HL-60/S4 treated with retinoic acid at 250 ng/mL for 4 days and 3 days (cell line): Measurements from ENCODE around the gene TM4SF4.

Experiments used
- in situ Hi-C: fragments of 300-500 bp; cut with MboI; formaldehyde crosslinking; loops from 2 replicates; pipeline ENCODE4 v1.7.0; 2022; ENCODE audit warnings: low sequenced_read_pairs

Gene TM4SF4

GRCh38 chr3:149507491-149508324, 33.2 kb downstream of the TM4SF4 start:
- in situ Hi-C loops = no loop called here

- in situ Hi-C loops = no loop called here
Observed at GRCh38 chr3:149509526-149509925, 35.0 kb downstream of the TM4SF4 start.

- in situ Hi-C loops = no loop called here
Observed at GRCh38 chr3:149510480-149510879, 36.0 kb downstream of the TM4SF4 start.

GRCh38 chr3:149511040-149511626, 36.6 kb downstream of the TM4SF4 start:
- in situ Hi-C loops = no loop called here

DNA sequence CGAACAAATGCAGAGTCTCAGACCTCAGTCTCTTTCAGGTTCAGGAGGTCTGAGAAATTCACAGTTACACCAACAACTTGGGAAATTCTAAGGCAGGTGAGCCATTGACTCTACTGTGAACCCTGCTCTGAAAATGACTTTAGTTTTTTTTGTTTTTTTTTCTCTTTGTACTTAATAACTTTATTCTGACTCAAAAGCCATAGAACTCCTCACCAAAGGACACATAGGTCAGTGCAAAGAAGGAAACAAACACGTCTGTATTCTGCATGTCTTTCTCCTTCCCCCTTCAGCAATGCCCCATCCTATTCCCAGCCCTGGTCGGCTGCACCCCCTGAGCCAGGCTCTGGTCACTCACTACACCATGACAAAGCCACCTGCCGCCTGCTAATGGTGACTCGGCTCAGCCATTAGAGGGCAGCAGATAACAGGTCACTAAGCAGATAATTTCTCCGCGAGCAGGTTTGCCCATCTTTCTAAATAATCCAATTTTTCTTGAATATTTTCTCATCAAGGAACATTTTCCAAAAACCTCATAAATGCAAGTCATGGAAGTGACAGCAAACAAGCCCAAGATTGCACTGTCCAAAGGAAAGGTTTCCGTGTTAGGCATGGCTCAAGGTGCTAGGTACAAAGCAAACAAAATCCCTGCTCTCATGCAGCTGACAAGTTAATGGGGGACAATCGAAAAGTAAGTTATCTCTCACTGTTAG, 37.7 kb downstream of the TM4SF4 start:
- in situ Hi-C loops = no loop called here

GRCh38 chr3:149514471-149514870, 40.0 kb downstream of the TM4SF4 start:
- in situ Hi-C loops = no loop called here

- in situ Hi-C loops = no loop called here
Observed at GRCh38 chr3:149515249-149515648, 40.8 kb downstream of the TM4SF4 start.

GRCh38 chr3:149516920-149517319, 42.4 kb downstream of the TM4SF4 start:
- in situ Hi-C loops = no loop called here

GRCh38 chr3:149519912-149520311, 45.4 kb downstream of the TM4SF4 start:
- in situ Hi-C loops = no loop called here

- in situ Hi-C loops = no loop called here
Observed at GRCh38 chr3:149523512-149524299, 49.2 kb downstream of the TM4SF4 start.

GRCh38 chr3:149527531-149528339, 53.2 kb downstream of the TM4SF4 start:
- in situ Hi-C loops = no loop called here

DNA sequence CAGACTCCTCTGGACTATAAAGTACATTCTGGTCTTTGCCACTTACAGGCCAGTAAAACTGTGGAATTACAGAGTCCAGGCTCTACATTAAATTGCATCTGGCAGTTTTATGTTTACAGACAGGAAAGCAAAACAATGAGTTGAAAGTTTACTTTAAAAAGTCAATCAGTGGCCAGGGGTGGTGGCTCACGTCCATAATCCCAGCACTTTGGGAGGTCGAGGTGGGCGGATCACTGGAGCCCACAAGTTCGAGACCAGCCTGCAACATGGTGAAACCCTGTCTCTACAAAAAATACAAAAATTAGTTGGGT, 53.8 kb downstream of the TM4SF4 start:
- in situ Hi-C loops = no loop called here

GRCh38 chr3:149529099-149529498, 54.6 kb downstream of the TM4SF4 start:
- in situ Hi-C loops = no loop called here

DNA sequence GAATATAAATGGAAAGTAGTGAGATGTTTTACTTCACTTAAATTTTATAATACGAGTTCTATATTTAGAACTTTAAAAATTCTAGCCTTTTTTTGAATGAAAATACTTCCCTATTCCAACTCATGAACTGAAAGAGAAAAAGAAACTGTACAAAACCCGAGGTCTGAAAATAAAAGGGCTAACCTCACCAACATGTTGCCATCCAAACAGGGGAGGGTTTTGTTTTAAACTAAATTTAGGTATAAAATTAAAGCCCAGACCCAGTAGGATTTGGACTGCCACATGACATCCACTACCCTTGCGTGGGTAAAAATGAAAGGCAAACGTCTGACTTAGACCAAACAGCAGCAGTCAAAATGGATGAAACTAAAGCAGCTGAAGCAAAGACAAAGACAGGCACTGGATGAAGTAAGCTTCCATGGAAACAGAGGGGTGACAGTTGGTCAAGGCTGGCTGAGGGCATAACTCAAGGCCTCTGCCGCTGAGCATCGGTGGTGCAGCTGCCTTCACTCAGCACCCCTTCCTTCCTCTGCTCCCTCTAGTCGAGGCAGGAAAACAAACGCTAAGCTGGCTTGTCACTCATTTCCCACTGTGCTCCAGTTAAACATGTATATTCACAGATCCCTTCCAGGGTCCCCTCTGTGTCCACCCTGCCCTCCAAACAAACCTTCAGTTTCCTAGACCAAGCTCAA, 58.1 kb downstream of the TM4SF4 start:
- in situ Hi-C loops = no loop called here

- in situ Hi-C loops = no loop called here
Observed at GRCh38 chr3:149534082-149534481, 59.6 kb downstream of the TM4SF4 start.

DNA sequence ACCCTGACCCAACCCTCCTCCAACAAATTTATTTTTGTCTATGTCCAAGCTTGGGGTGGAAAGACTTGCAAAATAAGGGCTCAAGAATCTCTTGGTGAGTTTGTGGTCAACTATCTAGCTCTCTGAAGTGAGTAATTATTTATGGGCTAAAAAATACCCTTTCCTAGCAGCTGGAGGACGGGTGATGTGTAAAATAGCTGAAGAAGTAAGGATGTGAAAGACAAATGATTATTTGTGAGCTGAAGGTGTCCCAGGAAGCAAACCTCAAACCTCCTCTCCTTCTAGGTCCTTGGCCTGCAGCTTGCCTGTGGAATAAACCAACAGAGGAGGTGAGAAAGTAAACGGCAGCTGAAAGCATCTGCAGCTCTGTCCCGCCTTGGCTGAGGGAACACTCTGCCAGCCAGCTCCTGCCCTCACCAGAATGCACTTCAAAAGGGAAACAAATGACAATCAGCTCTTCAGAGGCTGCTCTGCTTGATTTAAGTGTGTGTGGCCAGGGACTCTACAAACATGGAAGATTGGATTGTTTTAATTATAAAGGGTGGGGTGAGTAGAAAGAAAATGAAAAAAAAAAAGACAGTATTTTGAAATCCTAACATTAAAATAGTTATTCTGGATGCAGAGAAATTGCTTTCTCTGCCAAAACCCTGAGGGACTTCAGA, 60.3 kb downstream of the TM4SF4 start:
- in situ Hi-C loops = no loop called here

- in situ Hi-C loops = no loop called here
Observed at GRCh38 chr3:149535333-149535685, 60.8 kb downstream of the TM4SF4 start.

- in situ Hi-C loops = no loop called here
Observed at GRCh38 chr3:149536429-149536828, 61.9 kb downstream of the TM4SF4 start.

GRCh38 chr3:149538371-149538770, 63.9 kb downstream of the TM4SF4 start:
- in situ Hi-C loops = no loop called here
